ENCODE measurements around the gene ZBTB3. TPM values are rescaled to one million over a fixed set of nuclear protein-coding genes. Genes with fewer than 3 reads are reported as not detected.

ZBTB3 gene
- total and polyA plus RNA-seq, 2 of the 13 experiments (the other 11 are each of a cell fraction or from before 2014, with no cell fraction given) = 3.4 to 5.2 TPM

GRCh38 chr11:62787005-62787759, 33.2 kb upstream of the ZBTB3 start, which contains the start of gene TMEM179B (continued):
- TF ChIP-seq ZNF264 (CRISPR knock-in tag; IDR thresholded peaks at IDR 0.05) (no peak; the same call in 1 of the 2 replicates), MTERF4 (CRISPR knock-in tag; IDR thresholded peaks at IDR 0.05) (peak; percentile 94), ZFY (CRISPR knock-in tag; IDR thresholded peaks at IDR 0.05) (peak; percentile 90), REST (IDR thresholded peaks at IDR 0.05; ENCODE audit: borderline replicate concordance in 1 of 2, low read depth in 1 of 2, low read length in 2 of 2) (peak in 1 of 2 experiments; percentile 41; a peak in 1 of 4 replicates), SMARCC2 (IDR thresholded peaks at IDR 0.05) (no peak), NPAS2 (CRISPR knock-in tag; IDR thresholded peaks at IDR 0.05; ENCODE audit: borderline replicate concordance) (no peak), FOSL1 (CRISPR knock-in tag; IDR thresholded peaks at IDR 0.05; ENCODE audit: borderline replicate concordance) (peak; percentile 29; the same call in 1 of the 2 replicates), MEF2D (CRISPR knock-in tag; IDR thresholded peaks at IDR 0.05) (0 out of 2 replicates have a peak, but pooled peaks have one; percentile 44), ZNF33B (CRISPR knock-in tag; IDR thresholded peaks at IDR 0.05) (peak; percentile 75), ZNF781 (CRISPR knock-in tag; IDR thresholded peaks at IDR 0.05; ENCODE audit: borderline replicate concordance, not compliant biosample characterization) (peak; percentile 87), HNF4G (IDR thresholded peaks at IDR 0.05; ENCODE audit: borderline replicate concordance, low read depth, low read length) (no peak), HNF4G (CRISPR knock-in tag; IDR thresholded peaks at IDR 0.05; ENCODE audit: borderline replicate concordance, low read depth) (peak; percentile 14; the same call in 1 of the 2 replicates), E2F2 (CRISPR knock-in tag; IDR thresholded peaks at IDR 0.05; ENCODE audit: borderline replicate concordance) (peak; percentile 1; the same call in 1 of the 2 replicates), HOXA5 (CRISPR knock-in tag; IDR thresholded peaks at IDR 0.05) (peak; percentile 57), ZNF747 (CRISPR knock-in tag; IDR thresholded peaks at IDR 0.05; ENCODE audit: borderline replicate concordance) (peak; percentile 63; the same call in 1 of the 2 replicates), REPIN1 (CRISPR knock-in tag; IDR thresholded peaks at IDR 0.05; ENCODE audit: borderline replicate concordance, low read depth) (peak; percentile 96), ZMYM4 (CRISPR knock-in tag; IDR thresholded peaks at IDR 0.05) (peak; percentile 65), STAT6 (CRISPR knock-in tag; IDR thresholded peaks at IDR 0.05; ENCODE audit: borderline replicate concordance) (no peak), MXI1 (IDR thresholded peaks at IDR 0.05; ENCODE audit: borderline replicate concordance, low read depth, low read length) (peak; percentile 86; the same call in 1 of the 3 replicates)
